HCT116 (cell line): ENCODE data around the gene FMN1. TPM values are rescaled to one million over a fixed set of nuclear protein-coding genes. Genes with fewer than 3 reads are reported as not detected.

Experiments used
- ATAC-seq: fragments of 200-7000 bp; cut with Tn5 transposase; 2 replicates; pipeline ENCODE4 v1.9.1; 2020; ENCODE audit warnings: mild to moderate bottlenecking, moderate library complexity
- BruUV-seq: library from RNA; stranded (reverse); fragments of 400-500 nt; replicated peaks from 2 replicates; lab custom pipeline; 2021; lab: Mats Ljungman, UMichigan
- CTCF ChIA-PET: fragments of 300-600 bp; sonication (Branson Sonifier 250); formaldehyde crosslinking; loops from one replicate; lab custom pipeline; 2021; ENCODE audit warnings: antibody characterized with exemption; lab: Charles Lee
- POLR2A ChIA-PET: fragments of 300-600, 350-600 bp; sonication (Branson Sonifier 250); formaldehyde crosslinking; loops from one replicate; lab custom pipeline; 2021; ENCODE audit warnings: antibody characterized with exemption; lab: Charles Lee
- RAD21 ChIA-PET, 2 experiments: fragments of 300-600 bp; sonication (Branson Sonifier 250); formaldehyde crosslinking; loops; one replicate each; lab custom pipeline; 2023; ENCODE audit warnings: low total read pairs in 2 of 2; ENCODE audit not compliant: uncharacterized antibody in 2 of 2, unreplicated experiment in 2 of 2, low non-redundant PET in 1 of 2; lab: Charles Lee
- DNase-seq: peaks from one replicate; pipeline ENCODE4 v3.0.0-alpha.2; 2010; ENCODE audit warnings: low read depth, low spot score
- H2AFZ ChIP-seq: fragments of 200-600 bp; shearing (Covaris generic), sonication (generic); 2 replicates; pipeline ENCODE4 v1.6.1; 2017; ENCODE audit warnings: low read depth, mixed run types, mixed read lengths, antibody characterized with exemption, low read length; ENCODE audit not compliant: poor library complexity, severe bottlenecking
- H3K27ac ChIP-seq: 2 replicates; pipeline ENCODE4 v1.5.1; 2012; ENCODE audit warnings: low read depth, low read length
- H3K27me3 ChIP-seq: fragments of 200-600 bp; sonication (generic); 2 replicates; pipeline ENCODE4 v1.6.1; 2016; ENCODE audit warnings: mixed run types, low read length, mixed read lengths; ENCODE audit not compliant: insufficient read depth
- H3K36me3 ChIP-seq, 2 experiments: fragments of 200-500 bp in 1 of 2; fragments of 200-600 bp in 1 of 2; sonication (Bioruptor generic) in 1 of 2; sonication (generic) in 1 of 2; 2 replicates each; pipeline versions ENCODE4 v1.5.1 to v1.6.1; 2014 to 2016; ENCODE audit warnings: low read length in 2 of 2, inconsistent platforms in 1 of 2, mixed read lengths in 1 of 2, mixed run types in 1 of 2; ENCODE audit not compliant: insufficient read depth in 2 of 2, control insufficient read depth in 1 of 2
- H3K4me1 ChIP-seq, 2 experiments: fragments of 200-600 bp in 1 of 2; sonication (generic) in 1 of 2; 2 replicates each; pipeline versions ENCODE4 v1.5.1 to v1.6.1; 2012 to 2017; ENCODE audit warnings: low read length in 2 of 2, inconsistent platforms in 1 of 2, mild to moderate bottlenecking in 1 of 2, mixed read lengths in 1 of 2, mixed run types in 1 of 2, moderate library complexity in 1 of 2; ENCODE audit not compliant: insufficient read depth in 2 of 2, control insufficient read depth in 1 of 2
- H3K4me2 ChIP-seq: fragments of 200-600 bp; sonication (generic); 2 replicates; pipeline ENCODE4 v1.6.1; 2017; ENCODE audit warnings: mixed run types, low read length, mixed read lengths
- H3K4me3 ChIP-seq, 2 experiments: fragments of 200-600 bp in 1 of 2; sonication (generic) in 1 of 2; replicated peaks in 1 of 2; 2 replicates each; pipeline ENCODE4 v1.5.1; 2011 to 2016; ENCODE audit warnings: low read length in 2 of 2, control low read depth in 1 of 2, low read depth in 1 of 2, mild to moderate bottlenecking in 1 of 2, mixed read lengths in 1 of 2, mixed run types in 1 of 2
- H3K79me2 ChIP-seq: fragments of 200-600 bp; sonication (generic); 2 replicates; pipeline ENCODE4 v1.6.1; 2017; ENCODE audit warnings: mild to moderate bottlenecking, mixed run types, low read length, moderate library complexity, mixed read lengths; ENCODE audit not compliant: insufficient read depth
- H3K9ac ChIP-seq: fragments of 200-600 bp; sonication (generic); 2 replicates; pipeline ENCODE4 v1.6.1; 2016; ENCODE audit warnings: low read length, mixed read lengths
- H3K9me2 ChIP-seq: fragments of 200-600 bp; sonication (generic), shearing (Covaris generic); 2 replicates; pipeline ENCODE4 v1.6.1; 2017; ENCODE audit warnings: mixed run types, mild to moderate bottlenecking, moderate library complexity; ENCODE audit not compliant: insufficient read depth
- H3K9me3 ChIP-seq, 2 experiments: fragments of 200-500 bp in 1 of 2; fragments of 200-600 bp in 1 of 2; sonication (Bioruptor generic) in 1 of 2; sonication (generic) in 1 of 2; 2 replicates each; pipeline ENCODE4 v1.6.1; 2014 to 2017; ENCODE audit warnings: low read length in 2 of 2, mixed read lengths in 2 of 2, inconsistent platforms in 1 of 2, low read depth in 1 of 2, mild to moderate bottlenecking in 1 of 2, mixed run types in 1 of 2, moderate library complexity in 1 of 2; ENCODE audit not compliant: control insufficient read depth in 1 of 2, insufficient read depth in 1 of 2
- H4K20me1 ChIP-seq: fragments of 200-600 bp; sonication (generic), shearing (Covaris generic); 2 replicates; pipeline ENCODE4 v1.6.1; 2017; ENCODE audit warnings: mixed run types, mild to moderate bottlenecking, moderate library complexity; ENCODE audit not compliant: insufficient read depth
- CBX3 ChIP-seq: IDR thresholded peaks from 2 replicates; pipeline ENCODE4 v1.6.1; 2012; ENCODE audit warnings: low read depth
- CEBPB ChIP-seq: IDR thresholded peaks from 2 replicates; pipeline ENCODE4 v1.6.1; 2012; ENCODE audit warnings: low read depth
- CTCF ChIP-seq, 3 experiments: fragments of 200-600 bp in 1 of 3; sonication (generic) in 1 of 3; IDR thresholded peaks in 2 of 3; conservative IDR thresholded peaks in 1 of 3; 2 replicates each; pipeline ENCODE4 v1.5.1; 2012 to 2017; ENCODE audit warnings: low read depth in 2 of 3, low read length in 2 of 3, antibody characterized with exemption in 1 of 3, borderline replicate concordance in 1 of 3, control low read depth in 1 of 3, mild to moderate bottlenecking in 1 of 3, mixed read lengths in 1 of 3, mixed run types in 1 of 3, moderate library complexity in 1 of 3; ENCODE audit not compliant: insufficient read depth in 1 of 3
- EGR1 ChIP-seq: IDR thresholded peaks from 2 replicates; pipeline ENCODE4 v1.6.1; 2012; ENCODE audit warnings: low read depth
- EZH2 ChIP-seq: fragments of 200-600 bp; sonication (generic); IDR thresholded peaks from 2 replicates; pipeline ENCODE4 v1.6.1; 2017; ENCODE audit warnings: antibody characterized with exemption, mixed run types
- EZH2phosphoT487 ChIP-seq: fragments of 200-600 bp; IDR thresholded peaks from 2 replicates; pipeline ENCODE4 v1.6.1; 2018; ENCODE audit warnings: antibody characterized with exemption, borderline replicate concordance
- JUND ChIP-seq: IDR thresholded peaks from 2 replicates; pipeline ENCODE4 v1.6.1; 2012
- MAX ChIP-seq: IDR thresholded peaks from 2 replicates; pipeline ENCODE4 v1.6.1; 2012
- POLR2A ChIP-seq: IDR thresholded peaks from 2 replicates; pipeline ENCODE4 v1.7.0; 2011; ENCODE audit warnings: borderline replicate concordance; ENCODE audit not compliant: insufficient read depth, insufficient read length; ENCODE audit errors: extremely low read depth
- POLR2AphosphoS5 ChIP-seq: IDR thresholded peaks from 2 replicates; pipeline ENCODE4 v1.6.1; 2011; ENCODE audit warnings: mild to moderate bottlenecking, low read depth, low read length, moderate library complexity
- RAD21 ChIP-seq: IDR thresholded peaks from 2 replicates; pipeline ENCODE4 v1.6.1; 2012; ENCODE audit warnings: low read depth, mild to moderate bottlenecking
- REST ChIP-seq: IDR thresholded peaks from 2 replicates; pipeline ENCODE4 v1.6.1; 2012; ENCODE audit warnings: low read depth
- SIN3A ChIP-seq: IDR thresholded peaks from 2 replicates; pipeline ENCODE4 v1.6.1; 2012; ENCODE audit warnings: low read depth
- SP1 ChIP-seq: IDR thresholded peaks from 2 replicates; pipeline ENCODE4 v1.6.1; 2012; ENCODE audit warnings: low read depth
- SRF ChIP-seq: IDR thresholded peaks from 2 replicates; pipeline ENCODE4 v1.6.1; 2012; ENCODE audit warnings: low read depth
- TCF7L2 ChIP-seq: IDR thresholded peaks from 2 replicates; pipeline ENCODE4 v1.7.0; 2011; ENCODE audit warnings: borderline replicate concordance, inconsistent platforms; ENCODE audit not compliant: insufficient read depth, insufficient read length; ENCODE audit errors: extremely low read depth
- YY1 ChIP-seq: IDR thresholded peaks from 2 replicates; pipeline ENCODE4 v1.6.1; 2011; ENCODE audit warnings: low read length, low read depth, moderate library complexity, mild to moderate bottlenecking; ENCODE audit not compliant: insufficient replicate concordance; ENCODE audit errors: extremely low read depth
- ZFX ChIP-seq: fragments of 450-650 bp; IDR thresholded peaks from 2 replicates; pipeline ENCODE4 v1.6.1; 2017
- intact Hi-C: fragments of 100-400 bp; cut with micrococcal nuclease; formaldehyde crosslinking; loops from 2 replicates; pipeline ENCODE4 v1.10.0; 2022
- total RNA-seq: library from RNA; stranded (reverse); gene quantifications from one replicate; pipeline ENCODE4 v1.2.1, GENCODE V29; 2021; ENCODE audit not compliant: unreplicated experiment

The FMN1 gene
- total RNA-seq, 1 experiment from 2014 or later, result 0.39 TPM

- RAD21 ChIA-PET, result no interaction called here
- no peaks in the 10 kb centered on the region for H3K9me2 ChIP-seq
- intact Hi-C loops, result no loop called here
- no peaks in the 10 kb centered on the region for H3K36me3 ChIP-seq
- POLR2A ChIA-PET, result no interaction called here
- no peaks in the 10 kb centered on the region for H3K27me3 ChIP-seq
- CTCF ChIA-PET, result no interaction called here
- no TSS peak for BruUV-seq
- H3K4me3 ChIP-seq, result no peak overlapping the region
- DNase-seq, result no peak
- no peak overlapping the region for H3K9ac ChIP-seq
- no peak overlapping the region for H3K27ac ChIP-seq
- ATAC-seq, result no peak
- no peaks in the 10 kb centered on the region for H3K79me2 ChIP-seq
- no peak overlapping the region for H2AFZ ChIP-seq
- no peaks in the 10 kb centered on the region for H3K4me1 ChIP-seq
- no peak for TF ChIP-seq CTCF (IDR thresholded peaks at IDR 0.05 in 2 of 3, conservative IDR thresholded peaks at IDR 0.05 in 1 of 3; ENCODE audit: borderline replicate concordance in 1 of 3, insufficient read depth in 1 of 3, low read depth in 2 of 3, low read length in 2 of 3)
- no peak for TF ChIP-seq REST
- no peak for TF ChIP-seq EGR1
- TF ChIP-seq JUND, result no peak
- no peak for TF ChIP-seq ZFX
- TF ChIP-seq POLR2A, result no peak
- TF ChIP-seq POLR2AphosphoS5, result no peak
- TF ChIP-seq EZH2phosphoT487, result no peak
- no peak for TF ChIP-seq SIN3A
- no peak for TF ChIP-seq MAX
- TF ChIP-seq CBX3, result no peak
- TF ChIP-seq YY1, result no peak
- TF ChIP-seq RAD21, result no peak
- TF ChIP-seq TCF7L2, result no peak
- TF ChIP-seq CEBPB, result no peak
- no peak for TF ChIP-seq SP1
- no peak for TF ChIP-seq EZH2
- TF ChIP-seq SRF, result no peak
- TF ChIP-seq, all 23 proteins: peak for 0
- Histone ChIP-seq H4K20me1 (no peaks in the 10 kb centered on the region), H3K9me3 (no peaks in the 10 kb centered on the region), H3K4me2 (no peak overlapping the region)
Observed at GRCh38 chr15:32796856-32797255, 397.7 kb downstream of the FMN1 start.
